CD4-positive, alpha-beta T cell treated with Interleukin-4 for 4 hours (primary cell): ENCODE data around the gene PSTK.
A peak's percentile ranks its signal among the peaks of the same experiment; 100 is the strongest.

Experiments used
- DNase-seq: peaks from one replicate; pipeline ENCODE4 v3.0.0-alpha.2; 2020

Gene PSTK

GRCh38 chr10:122980209-122981065 lies at the start of gene PSTK:
Gene PSTK, plus strand, starts transcription at chr10:122980401. Its CDS starts 79 bp downstream, at chr10:122980480.
- peak; percentile 88 for DNase-seq

- no peak for DNase-seq
Measured at GRCh38 chr10:122931088-122931906, 48.9 kb upstream of the PSTK start.

- no peak for DNase-seq
Measured at GRCh38 chr10:122939133-122939855, 40.9 kb upstream of the PSTK start.

GRCh38 chr10:122939856-122940543 lies 40.2 kb upstream of the PSTK start:
- no peak for DNase-seq

DNA sequence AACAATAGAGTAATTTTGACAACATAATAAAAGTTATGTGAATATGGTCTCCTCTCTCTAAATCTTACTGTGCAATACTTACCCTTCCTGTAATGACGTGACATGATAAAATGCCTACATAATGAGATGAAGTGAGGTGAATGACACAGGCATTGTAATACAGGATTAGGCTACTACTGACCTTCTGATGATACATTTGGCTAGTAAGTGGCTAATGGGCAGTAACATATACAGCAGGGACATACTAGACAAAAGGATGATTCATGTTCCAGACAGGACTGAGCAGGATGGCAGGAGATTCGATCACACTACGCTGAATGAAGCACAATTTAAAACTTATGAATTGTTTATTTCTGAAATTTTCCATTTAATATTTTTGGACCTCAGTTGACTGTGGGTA lies 30.9 kb upstream of the PSTK start:
- no peak for DNase-seq

DNA sequence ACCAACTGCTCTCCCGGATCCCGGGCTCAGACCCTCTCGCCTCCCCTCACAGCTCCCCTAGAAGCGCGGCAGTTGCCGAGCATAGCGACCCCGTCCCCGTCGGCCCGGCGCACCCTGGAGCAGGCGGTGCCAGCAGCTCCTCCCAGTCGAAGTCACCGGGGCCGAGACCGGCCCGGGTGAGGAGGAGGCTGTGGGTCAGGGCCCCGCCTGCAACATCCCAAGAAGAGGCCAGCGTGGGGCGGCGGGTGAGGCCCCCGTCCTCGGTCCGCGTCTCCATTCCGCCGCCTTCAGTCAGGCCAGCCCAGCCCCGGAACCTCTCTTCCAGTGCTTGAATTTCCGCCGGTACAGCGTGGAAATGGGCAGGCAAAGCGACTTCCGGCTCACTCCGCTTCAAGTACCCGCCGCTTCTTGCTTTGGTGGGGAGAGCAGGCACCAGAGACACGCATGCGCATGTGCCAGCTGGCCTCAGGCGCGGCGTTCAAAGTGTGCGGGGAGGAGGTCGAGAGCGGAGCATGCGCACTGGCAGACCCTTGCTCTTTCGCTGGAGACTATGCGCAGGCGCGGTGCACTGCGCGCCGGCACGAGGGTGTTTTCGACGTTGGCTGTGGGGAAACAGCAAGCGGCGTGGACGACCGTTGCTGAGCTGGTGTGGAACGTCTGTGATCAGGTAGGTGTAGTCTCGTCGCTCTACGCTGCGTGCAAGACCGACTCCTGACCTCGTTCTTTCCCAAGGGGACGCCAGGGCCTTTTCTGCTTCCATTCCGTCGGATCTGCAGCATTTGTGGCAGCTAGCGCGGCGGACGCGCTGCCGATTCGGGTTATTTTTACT lies 26.1 kb upstream of the PSTK start, which contains the start of gene C10orf88:
C10orf88 (minus strand) TSS at position 326 of the 829 bp plus-strand sequence; CDS start at position 277, 49 bp downstream.
- DNase-seq = peak; percentile 99

DNA sequence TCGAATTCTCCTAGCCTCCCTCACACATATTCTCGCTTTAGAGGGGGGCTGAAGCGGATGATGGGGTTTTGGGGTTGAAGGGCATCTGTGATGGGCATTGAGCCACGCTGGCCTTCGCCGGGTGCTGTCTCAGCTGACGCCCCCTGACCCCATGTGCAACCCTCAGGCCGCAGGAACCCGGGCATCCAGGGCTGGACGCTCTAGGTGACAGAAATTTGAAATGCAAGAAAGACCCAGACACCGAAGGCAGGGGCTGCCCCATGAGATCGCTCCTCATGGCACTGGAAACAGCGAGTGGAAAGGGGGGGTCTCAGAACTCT lies 25.5 kb upstream of the PSTK start:
- no peak for DNase-seq

DNA sequence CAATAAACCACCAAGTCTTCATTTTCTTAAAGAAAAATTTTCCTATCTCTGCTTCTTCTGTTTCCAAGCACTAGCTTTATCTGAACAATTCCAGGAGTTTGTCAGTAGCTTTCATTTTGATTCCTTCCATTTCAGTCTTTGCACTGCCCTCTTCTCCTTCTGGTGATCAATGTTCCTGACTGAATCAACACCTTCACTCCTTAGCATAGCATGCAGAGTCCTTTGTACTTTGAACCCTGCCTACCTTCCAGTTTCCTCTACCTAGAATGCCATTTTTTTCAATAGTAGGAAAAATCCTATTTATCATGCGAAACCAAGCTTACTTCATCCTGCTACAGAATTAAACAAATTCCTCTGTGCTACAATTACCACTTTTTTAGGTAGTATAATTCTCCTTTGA lies 24.3 kb upstream of the PSTK start:
- DNase-seq = no peak

- DNase-seq = no peak
Measured at GRCh38 chr10:122957474-122957873, 22.7 kb upstream of the PSTK start.

DNA sequence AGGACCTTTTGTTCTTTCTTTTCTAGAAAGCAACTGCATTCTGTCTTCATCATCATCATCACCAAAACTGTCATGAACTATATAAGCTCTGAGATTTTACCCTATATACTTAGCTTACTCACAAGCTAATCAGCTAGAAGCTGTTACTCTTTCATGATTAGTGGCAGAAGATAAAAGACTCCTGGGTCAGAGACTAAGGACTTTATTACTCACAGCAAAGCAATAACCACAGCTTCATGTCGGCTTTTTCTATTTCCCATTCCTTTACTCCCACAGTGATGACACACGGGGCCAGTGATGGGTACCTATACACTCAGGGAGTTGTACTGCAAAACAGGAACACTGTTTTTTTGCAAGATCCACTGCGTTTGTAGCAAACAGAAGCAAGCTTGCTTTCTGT lies 17.8 kb upstream of the PSTK start:
- no peak for DNase-seq

DNA sequence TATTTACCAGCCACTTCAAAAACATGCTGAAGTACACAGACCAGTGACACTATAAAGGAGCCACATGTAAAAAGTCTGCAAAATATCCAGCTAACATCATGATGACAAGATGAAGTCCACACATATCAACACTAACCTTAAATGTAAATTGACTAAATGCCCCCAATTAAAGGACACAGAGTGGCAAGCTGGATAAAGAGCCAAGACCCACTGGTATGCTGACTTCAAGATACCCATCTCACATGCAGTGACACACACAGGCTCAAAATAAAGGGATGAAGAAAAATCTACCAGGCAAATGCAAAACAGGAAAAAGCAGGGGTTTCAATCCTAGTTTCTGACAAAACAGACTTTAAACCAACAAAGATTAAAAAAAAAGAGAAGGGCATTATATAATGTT lies 13.3 kb upstream of the PSTK start:
- DNase-seq = no peak

GRCh38 chr10:122968698-122969097 lies 11.5 kb upstream of the PSTK start:
- DNase-seq = no peak

DNA sequence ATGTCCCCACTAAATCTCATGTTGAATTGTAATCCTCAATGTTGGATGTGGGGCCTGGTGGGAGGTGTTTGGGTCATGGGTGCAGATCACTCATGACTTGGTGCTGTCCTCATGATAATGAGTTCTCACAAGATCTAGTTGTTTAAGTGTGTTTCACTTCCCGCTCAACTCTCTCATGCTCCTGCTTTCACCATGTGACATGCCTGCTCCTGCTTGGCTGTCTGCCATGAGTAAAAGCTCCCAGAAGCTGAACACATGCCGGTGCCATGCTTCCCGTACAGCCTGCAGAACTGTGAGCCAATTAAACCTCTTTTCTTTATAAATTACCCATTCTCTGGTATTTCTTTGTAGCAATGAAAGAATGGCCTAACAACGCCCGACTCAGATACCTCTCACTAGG lies 6.2 kb upstream of the PSTK start:
- DNase-seq = no peak

GRCh38 chr10:122974543-122975064 lies 5.6 kb upstream of the PSTK start:
- DNase-seq = no peak

- no peak for DNase-seq
Measured at GRCh38 chr10:122981066-122981464, 864 bp downstream of the PSTK start.

GRCh38 chr10:122983898-122984297 lies 3.7 kb downstream of the PSTK start:
- DNase-seq = no peak

GRCh38 chr10:122984708-122985107 lies 4.5 kb downstream of the PSTK start:
- DNase-seq = no peak

- DNase-seq = no peak
Measured at GRCh38 chr10:122986335-122986734, 6.1 kb downstream of the PSTK start.

DNA sequence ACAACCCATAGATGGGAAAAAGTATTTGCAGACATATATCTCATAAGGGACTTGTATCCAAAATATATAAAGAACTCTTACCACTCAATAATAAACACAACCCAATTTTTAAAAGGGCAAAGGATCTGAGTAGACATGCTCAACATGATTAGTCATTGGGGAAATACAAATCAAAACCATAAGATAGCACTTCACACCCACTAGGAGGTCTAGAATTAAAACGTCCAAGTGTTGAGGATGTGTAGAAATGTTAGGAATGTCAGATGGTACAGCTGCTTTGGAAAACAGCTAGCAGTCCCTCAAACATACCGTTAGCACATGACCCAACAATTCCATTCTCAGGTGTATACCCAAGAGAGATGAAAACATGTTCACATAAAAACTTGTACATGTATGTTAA lies 8.3 kb downstream of the PSTK start:
- DNase-seq = no peak

DNA sequence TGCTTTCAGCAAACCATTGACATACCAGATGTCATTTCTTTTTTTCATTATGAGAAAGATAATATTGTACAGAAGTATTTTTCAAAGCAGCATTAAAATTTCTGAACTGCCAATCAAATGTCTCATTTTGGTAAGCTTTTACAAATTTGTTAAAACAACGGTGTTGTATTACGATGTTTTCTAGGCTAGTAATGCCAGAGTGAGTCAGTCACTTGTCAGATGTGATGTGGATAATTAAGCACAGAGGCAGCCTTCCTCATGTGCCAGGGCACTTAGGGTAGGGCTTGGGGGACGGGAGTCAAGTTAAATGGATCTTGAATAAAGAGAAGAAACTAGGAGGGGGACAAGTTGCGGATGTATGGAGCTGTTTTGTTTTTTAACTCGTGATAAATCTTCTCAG lies 10.1 kb downstream of the PSTK start:
- DNase-seq = no peak

DNA sequence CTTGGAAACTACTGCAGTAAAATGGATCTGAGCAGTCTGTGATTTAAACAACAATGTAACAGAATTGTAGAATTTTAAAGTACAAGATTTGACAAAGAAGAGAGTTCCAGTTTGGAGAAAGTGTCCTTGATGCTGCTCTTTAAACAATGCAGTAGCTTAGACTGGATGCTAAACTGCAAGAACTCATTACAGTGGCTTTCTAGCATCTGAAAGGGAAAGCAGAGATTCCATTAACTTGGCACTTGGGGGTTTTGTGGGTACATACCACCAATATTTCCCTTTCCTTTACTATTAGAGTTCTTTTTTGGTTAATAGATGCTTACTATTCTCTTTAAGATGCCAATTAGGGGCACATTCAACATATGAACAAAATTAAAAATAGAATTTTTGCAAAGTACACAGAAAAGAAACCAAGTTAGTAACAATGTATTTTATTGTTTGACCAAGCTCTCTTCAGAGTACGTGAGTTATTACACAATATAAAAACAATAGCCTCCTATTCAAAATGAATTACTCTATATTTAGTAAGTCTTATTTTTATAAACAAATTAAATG lies 11.9 kb downstream of the PSTK start:
- no peak for DNase-seq
